H1 (cell line): ENCODE data around the gene FARP2.

Source experiments
- ATF2 ChIP-seq: IDR thresholded peaks from 2 replicates; pipeline ENCODE4 v1.6.1; 2012; ENCODE audit warnings: low read length, inconsistent platforms
- CBX8 ChIP-seq: fragments of 300-800, 300-1000 bp; sonication (generic); IDR thresholded peaks from 2 replicates; pipeline ENCODE4 v1.7.1; 2016; ENCODE audit warnings: low read depth, low read length, borderline replicate concordance
- CREB1 ChIP-seq: IDR thresholded peaks from 2 replicates; pipeline ENCODE4 v1.6.1; 2012; ENCODE audit warnings: inconsistent platforms
- CTCF ChIP-seq, 3 experiments: IDR thresholded peaks; 1 replicate in 2 of 3; 2 replicates in 1 of 3; pipeline versions ENCODE4 v1.5.1 to v1.6.1; 2011; ENCODE audit warnings: low read length in 3 of 3, mild to moderate bottlenecking in 3 of 3, inconsistent platforms in 2 of 3, low read depth in 1 of 3, moderate library complexity in 1 of 3; ENCODE audit not compliant: insufficient read depth in 1 of 3; ENCODE audit errors: control extremely low read depth in 1 of 3
- JUND ChIP-seq: IDR thresholded peaks from 2 replicates; pipeline ENCODE4 v1.6.1; 2011; ENCODE audit warnings: mild to moderate bottlenecking, improper control_type of control experiment, low read length
- MAFK ChIP-seq: IDR thresholded peaks from 2 replicates; pipeline ENCODE4 v1.6.1; 2012; ENCODE audit warnings: low read depth, mild to moderate bottlenecking, improper control_type of control experiment, low read length
- POLR2A ChIP-seq, 2 experiments: IDR thresholded peaks; 1 replicate in 1 of 2; 2 replicates in 1 of 2; pipeline ENCODE4 v1.6.1; 2011; ENCODE audit warnings: low read depth in 2 of 2, low read length in 2 of 2, mild to moderate bottlenecking in 2 of 2; ENCODE audit errors: control extremely low read depth in 1 of 2
- POLR2AphosphoS5 ChIP-seq: IDR thresholded peaks from 2 replicates; pipeline ENCODE4 v1.6.1; 2011; ENCODE audit warnings: low read depth, low read length
- RBBP5 ChIP-seq: IDR thresholded peaks from 2 replicates; pipeline ENCODE4 v1.7.1; 2012; ENCODE audit warnings: low read depth, mild to moderate bottlenecking, inconsistent platforms, low read length, moderate library complexity, borderline replicate concordance
- TAF1 ChIP-seq: IDR thresholded peaks from 2 replicates; pipeline ENCODE4 v1.6.1; 2011; ENCODE audit warnings: mild to moderate bottlenecking, low read depth, low read length

GRCh38 chr2:241351640-241352031 lies 4.4 kb upstream of the FARP2 start:
- no peak for TF ChIP-seq ATF2
- no peak for TF ChIP-seq POLR2AphosphoS5
- no peak for TF ChIP-seq CTCF (IDR thresholded peaks at IDR 0.05; ENCODE audit: control extremely low read depth in 1 of 3, insufficient read depth in 1 of 3, low read depth in 1 of 3, low read length in 3 of 3)
- TF ChIP-seq POLR2A (IDR thresholded peaks at IDR 0.05; ENCODE audit: control extremely low read depth in 1 of 2, low read depth in 2 of 2, low read length in 2 of 2): no peak
- no peak for TF ChIP-seq MAFK
- TF ChIP-seq JUND: no peak
- no peak for TF ChIP-seq TAF1
- TF ChIP-seq CREB1: no peak
- no peak for TF ChIP-seq RBBP5
- TF ChIP-seq CBX8: no peak
